Measurements from ENCODE around the gene WDFY2.

GRCh38 chr13:51551416-51551815 is 32.8 kb upstream of the WDFY2 start:
- no peak for TF ChIP-seq CTCF (IDR thresholded peaks at IDR 0.05)
- TF ChIP-seq POLR2A (IDR thresholded peaks at IDR 0.05) = no peak
- no peak for TF ChIP-seq EP300 (IDR thresholded peaks at IDR 0.05)

Data from tibial nerve (tissue), 4 donors.